HEK293T (cell line): ENCODE results near the gene MAF.

Source experiments
- ARNT ChIP-seq: fragments of 450-650 bp; IDR thresholded peaks from 2 replicates; pipeline ENCODE4 v1.6.1; 2017; ENCODE audit warnings: mild to moderate bottlenecking
- BHLHE40 ChIP-seq: fragments of 450-650 bp; IDR thresholded peaks from 2 replicates; pipeline ENCODE4 v1.6.1; 2016; ENCODE audit warnings: mild to moderate bottlenecking, moderate library complexity, borderline replicate concordance
- CTBP1 ChIP-seq: fragments of 450-650 bp; IDR thresholded peaks from 2 replicates; pipeline ENCODE4 v1.6.1; 2016; ENCODE audit warnings: borderline replicate concordance
- ELF4 ChIP-seq: fragments of 450-650 bp; IDR thresholded peaks from 2 replicates; pipeline ENCODE4 v1.6.1; 2017; ENCODE audit warnings: antibody characterized with exemption
- FOXA1 ChIP-seq: fragments of 450-650 bp; IDR thresholded peaks from 2 replicates; pipeline ENCODE4 v1.6.1; 2016; ENCODE audit warnings: mild to moderate bottlenecking
- FOXK2 ChIP-seq: fragments of 450-650 bp; IDR thresholded peaks from 2 replicates; pipeline ENCODE4 v1.6.1; 2016; ENCODE audit warnings: mild to moderate bottlenecking
- FOXM1 ChIP-seq: fragments of 450-650 bp; IDR thresholded peaks from 2 replicates; pipeline ENCODE4 v1.6.1; 2017; ENCODE audit warnings: mild to moderate bottlenecking, borderline replicate concordance
- HDGF ChIP-seq: fragments of 450-650 bp; IDR thresholded peaks from 2 replicates; pipeline ENCODE4 v1.6.1; 2017; ENCODE audit warnings: antibody characterized with exemption, borderline replicate concordance
- LEF1 ChIP-seq: fragments of 450-650 bp; IDR thresholded peaks from 2 replicates; pipeline ENCODE4 v1.6.1; 2017; ENCODE audit warnings: mild to moderate bottlenecking, borderline replicate concordance
- NFRKB ChIP-seq: fragments of 450-650 bp; IDR thresholded peaks from 2 replicates; pipeline ENCODE4 v1.6.1; 2016; ENCODE audit warnings: mild to moderate bottlenecking, moderate library complexity
- SP1 ChIP-seq: fragments of 450-650 bp; IDR thresholded peaks from 2 replicates; pipeline ENCODE4 v1.6.1; 2017
- SUZ12 ChIP-seq: fragments of 450-650 bp; IDR thresholded peaks from 2 replicates; pipeline ENCODE4 v1.6.1; 2016; ENCODE audit warnings: mild to moderate bottlenecking
- TARDBP ChIP-seq: fragments of 450-650 bp; IDR thresholded peaks from 2 replicates; pipeline ENCODE4 v1.6.1; 2016
- ZNF384 ChIP-seq: fragments of 450-650 bp; IDR thresholded peaks from 2 replicates; pipeline ENCODE4 v1.6.1; 2016

GRCh38 chr16:79550373-79550772 is 50.2 kb downstream of the MAF start:
- TF ChIP-seq BHLHE40 (no peak), SP1 (no peak), LEF1 (no peak), FOXK2 (no peak), FOXM1 (no peak), TARDBP (no peak), CTBP1 (no peak), FOXA1 (no peak), ELF4 (no peak), NFRKB (no peak), SUZ12 (no peak), ARNT (no peak), ZNF384 (no peak), HDGF (no peak)
